MM.1S (cell line): ENCODE data around the gene ZBTB24.
"Not testable (repeated sequence)": the region's sequence is repeated elsewhere in the genome, so short reads cannot be mapped to it uniquely, and the experiment has no call there.

ENCODE experiments used
- EZH2 ChIP-seq: fragments of 300-600 bp; sonication (generic); optimal IDR thresholded peaks from 2 replicates; pipeline ENCODE3; 2017; ENCODE audit warnings: low read depth, mild to moderate bottlenecking, antibody characterized with exemption, low read length, mixed read lengths
- TF ChIP-seq, protein P1 (sequence below): fragments of 300-600 bp; sonication (generic); IDR thresholded peaks from 2 replicates; pipeline ENCODE4 v1.5.1; 2016; ENCODE audit warnings: antibody characterized with exemption, low read length, mixed read lengths

DNA sequence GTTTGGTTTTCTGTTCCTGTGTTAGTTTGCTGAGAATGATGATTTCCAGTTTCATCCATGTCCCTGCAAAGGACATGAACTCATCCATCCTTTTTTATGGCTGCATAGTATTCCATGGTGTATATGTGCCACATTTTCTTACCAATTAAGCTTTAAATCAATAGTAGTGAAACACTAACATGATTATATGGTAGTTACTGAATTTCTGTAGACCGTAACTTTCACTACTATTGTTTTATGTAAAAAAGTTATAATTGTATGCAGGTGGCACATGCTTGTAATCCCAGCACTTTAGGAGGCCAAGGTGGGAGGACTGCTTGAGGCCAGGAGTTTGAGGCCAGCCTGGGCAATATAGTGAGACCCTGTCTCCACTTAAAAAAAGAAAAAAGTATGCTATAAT lies 21.8 kb downstream of the ZBTB24 start:
- TF ChIP-seq, protein P1, sequence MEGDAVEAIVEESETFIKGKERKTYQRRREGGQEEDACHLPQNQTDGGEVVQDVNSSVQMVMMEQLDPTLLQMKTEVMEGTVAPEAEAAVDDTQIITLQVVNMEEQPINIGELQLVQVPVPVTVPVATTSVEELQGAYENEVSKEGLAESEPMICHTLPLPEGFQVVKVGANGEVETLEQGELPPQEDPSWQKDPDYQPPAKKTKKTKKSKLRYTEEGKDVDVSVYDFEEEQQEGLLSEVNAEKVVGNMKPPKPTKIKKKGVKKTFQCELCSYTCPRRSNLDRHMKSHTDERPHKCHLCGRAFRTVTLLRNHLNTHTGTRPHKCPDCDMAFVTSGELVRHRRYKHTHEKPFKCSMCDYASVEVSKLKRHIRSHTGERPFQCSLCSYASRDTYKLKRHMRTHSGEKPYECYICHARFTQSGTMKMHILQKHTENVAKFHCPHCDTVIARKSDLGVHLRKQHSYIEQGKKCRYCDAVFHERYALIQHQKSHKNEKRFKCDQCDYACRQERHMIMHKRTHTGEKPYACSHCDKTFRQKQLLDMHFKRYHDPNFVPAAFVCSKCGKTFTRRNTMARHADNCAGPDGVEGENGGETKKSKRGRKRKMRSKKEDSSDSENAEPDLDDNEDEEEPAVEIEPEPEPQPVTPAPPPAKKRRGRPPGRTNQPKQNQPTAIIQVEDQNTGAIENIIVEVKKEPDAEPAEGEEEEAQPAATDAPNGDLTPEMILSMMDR, result not testable (repeated sequence)
- TF ChIP-seq EZH2, result not testable (repeated sequence)
